SU-DHL-6 (cell line): ENCODE results near the gene METTL24.

Source experiments
- CTCF ChIP-seq: fragments of 200-600 bp; sonication (generic); IDR thresholded peaks from one replicate; pipeline ENCODE4 v1.5.1; 2017; ENCODE audit warnings: antibody characterized with exemption, mild to moderate bottlenecking, low read length, moderate library complexity; ENCODE audit not compliant: insufficient read depth, poor library complexity, severe bottlenecking
- EZH2phosphoT487 ChIP-seq: fragments of 200-600 bp; sonication (generic), shearing (Covaris generic); conservative IDR thresholded peaks from 2 replicates; pipeline ENCODE4 v1.6.1; 2018; ENCODE audit warnings: mild to moderate bottlenecking, antibody characterized with exemption, low read length, moderate library complexity, mixed read lengths

GRCh38 chr6:110357664-110358552, at the start of gene METTL24:
- TF ChIP-seq CTCF: no peak
- TF ChIP-seq EZH2phosphoT487: no peak
